Measurements from ENCODE around the gene AGAP1. TPM values are rescaled to one million over a fixed set of nuclear protein-coding genes. Genes with fewer than 3 reads are reported as not detected.

The AGAP1 gene
- polyA plus RNA-seq, 4 donors = 9.8 to 19.2 (median 15.5) TPM

GRCh38 chr2:235774153-235774870, 280.5 kb downstream of the AGAP1 start:
- Histone ChIP-seq H3K4me3 (ENCODE audit: low read depth in 1 of 3, low read length in 3 of 3) (no peak overlapping the region), H3K4me1 (ENCODE audit: control insufficient read depth in 3 of 3, insufficient read depth in 2 of 3, low read depth in 1 of 3, low read length in 2 of 3) (peaks cover 0 to 14% (median 0%) of the 10 kb centered on the region in 3 donors), H3K9me3 (ENCODE audit: control insufficient read depth in 2 of 2, insufficient read depth in 1 of 2, low read depth in 1 of 2, low read length in 1 of 2) (no peaks in the 10 kb centered on the region), H3K27me3 (ENCODE audit: control insufficient read depth in 3 of 3, insufficient read depth in 3 of 3, low read length in 3 of 3) (no peaks in the 10 kb centered on the region), H3K27ac (ENCODE audit: low read depth in 1 of 3, low read length in 2 of 3) (no peak overlapping the region), H3K36me3 (ENCODE audit: control insufficient read depth in 3 of 3, insufficient read depth in 2 of 3, low read depth in 1 of 3, low read length in 3 of 3) (peaks cover 0 to 38% (median 0%) of the 10 kb centered on the region in 3 donors)
- DNase-seq = no peak
- 87 to 89% (median 88%) methylated on average over 15 of the region's 15 CpGs for WGBS, 3 donors
- FAIRE-seq = no peak

DNA sequence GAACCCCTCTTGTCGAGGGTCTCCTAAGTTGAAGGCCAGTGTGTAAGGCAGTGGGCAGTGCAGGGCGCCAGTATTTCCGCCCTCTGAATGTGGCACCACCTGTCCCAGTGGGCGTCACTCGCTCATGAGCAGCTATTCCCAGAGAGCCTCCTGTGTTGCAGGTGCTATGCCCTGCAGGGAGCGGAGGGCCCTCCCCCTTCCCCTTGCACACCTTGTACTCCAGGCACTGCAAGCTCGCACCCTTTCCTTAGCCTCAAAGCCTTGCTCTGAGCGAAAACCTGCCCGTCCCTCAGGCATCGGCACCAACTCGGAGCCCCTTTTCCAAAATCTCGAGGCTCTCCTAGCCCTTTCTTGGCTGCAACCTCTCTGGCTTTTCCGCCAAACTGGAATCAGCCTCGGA, 282.7 kb downstream of the AGAP1 start:
- FAIRE-seq (no peak), DNase-seq (no peak)
- Histone ChIP-seq H3K27me3 (ENCODE audit: control insufficient read depth in 3 of 3, insufficient read depth in 3 of 3, low read length in 3 of 3) (no peaks in the 10 kb centered on the region), H3K4me3 (ENCODE audit: low read depth in 1 of 3, low read length in 3 of 3) (no peak overlapping the region), H3K9me3 (ENCODE audit: control insufficient read depth in 2 of 2, insufficient read depth in 1 of 2, low read depth in 1 of 2, low read length in 1 of 2) (no peaks in the 10 kb centered on the region), H3K27ac (ENCODE audit: low read depth in 1 of 3, low read length in 2 of 3) (no peak overlapping the region), H3K36me3 (ENCODE audit: control insufficient read depth in 3 of 3, insufficient read depth in 2 of 3, low read depth in 1 of 3, low read length in 3 of 3) (peaks cover 0 to 31% (median 0%) of the 10 kb centered on the region in 3 donors), H3K4me1 (ENCODE audit: control insufficient read depth in 3 of 3, insufficient read depth in 2 of 3, low read depth in 1 of 3, low read length in 2 of 3) (peaks cover 0 to 14% (median 0%) of the 10 kb centered on the region in 3 donors)
- WGBS, 3 donors = 92 to 95% (median 92%) methylated on average over 14 of the region's 14 CpGs

DNA sequence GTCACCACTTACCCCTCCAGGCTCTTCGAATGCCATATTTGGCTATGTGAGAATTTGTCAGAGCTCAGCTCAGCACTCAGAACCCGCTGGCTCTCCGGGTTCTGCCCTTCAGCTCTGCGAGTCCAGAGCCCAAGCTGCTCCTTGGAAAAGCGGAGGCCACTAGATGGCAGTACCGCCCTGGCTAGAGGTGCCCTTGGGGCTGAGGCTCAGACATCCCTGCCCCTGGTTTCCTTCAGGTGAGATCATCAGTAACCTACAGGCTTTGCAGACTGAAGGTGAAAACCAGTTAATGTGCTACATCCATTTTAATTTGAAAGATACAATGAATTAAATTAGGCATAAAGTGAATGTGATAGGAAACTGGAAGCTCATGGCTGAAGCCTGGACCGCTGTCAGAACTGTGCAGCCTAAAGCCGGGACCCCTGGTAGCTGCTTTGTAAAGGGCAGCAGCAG, 285.6 kb downstream of the AGAP1 start:
- Histone ChIP-seq H3K9me3 (ENCODE audit: control insufficient read depth in 2 of 2, insufficient read depth in 1 of 2, low read depth in 1 of 2, low read length in 1 of 2) (no peaks in the 10 kb centered on the region), H3K4me1 (ENCODE audit: control insufficient read depth in 3 of 3, insufficient read depth in 2 of 3, low read depth in 1 of 3, low read length in 2 of 3) (peaks cover 0 to 14% (median 0%) of the 10 kb centered on the region in 3 donors), H3K27ac (ENCODE audit: low read depth in 1 of 3, low read length in 2 of 3) (no peak overlapping the region), H3K36me3 (ENCODE audit: control insufficient read depth in 3 of 3, insufficient read depth in 2 of 3, low read depth in 1 of 3, low read length in 3 of 3) (peaks cover 0 to 26% (median 0%) of the 10 kb centered on the region in 3 donors), H3K4me3 (ENCODE audit: low read depth in 1 of 3, low read length in 3 of 3) (no peak overlapping the region), H3K27me3 (ENCODE audit: control insufficient read depth in 3 of 3, insufficient read depth in 3 of 3, low read length in 3 of 3) (no peaks in the 10 kb centered on the region)
- FAIRE-seq (no peak), DNase-seq (peak; percentile 77 to 86)
- 34 to 39% (median 38%) methylated on average over 8 of the region's 8 CpGs for WGBS, 3 donors

DNA sequence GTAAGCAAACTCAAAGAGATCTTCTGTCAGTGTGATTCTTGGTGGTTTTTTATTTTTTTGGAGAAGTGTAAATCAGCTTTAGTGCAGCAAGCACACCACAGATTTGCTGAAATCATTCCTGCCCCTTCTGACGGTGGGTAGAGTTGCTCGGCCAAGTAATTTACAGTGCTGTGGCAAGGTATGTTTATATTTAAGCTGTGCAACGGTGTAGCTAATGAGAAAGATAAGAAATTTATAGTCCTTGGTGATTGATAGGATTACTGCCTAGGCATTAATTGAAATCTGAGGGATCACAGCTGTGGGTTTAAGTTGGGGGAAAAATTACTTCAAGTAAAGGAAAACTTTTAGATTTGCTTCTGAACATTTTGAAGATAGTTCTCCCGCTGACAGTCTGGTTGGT, 286.6 kb downstream of the AGAP1 start:
- no peak overlapping the region for H3K27ac ChIP-seq (ENCODE audit: low read depth in 1 of 3, low read length in 2 of 3)
- H3K4me1 ChIP-seq (ENCODE audit: control insufficient read depth in 3 of 3, insufficient read depth in 2 of 3, low read depth in 1 of 3, low read length in 2 of 3) = peaks cover 0 to 6% (median 0%) of the 10 kb centered on the region in 3 donors
- H3K9me3 ChIP-seq (ENCODE audit: control insufficient read depth in 2 of 2, insufficient read depth in 1 of 2, low read depth in 1 of 2, low read length in 1 of 2) = no peaks in the 10 kb centered on the region
- H3K27me3 ChIP-seq (ENCODE audit: control insufficient read depth in 3 of 3, insufficient read depth in 3 of 3, low read length in 3 of 3) = no peaks in the 10 kb centered on the region
- H3K4me3 ChIP-seq (ENCODE audit: low read depth in 1 of 3, low read length in 3 of 3) = no peak overlapping the region
- no peak for FAIRE-seq
- H3K36me3 ChIP-seq (ENCODE audit: control insufficient read depth in 3 of 3, insufficient read depth in 2 of 3, low read depth in 1 of 3, low read length in 3 of 3) = peaks cover 0 to 26% (median 0%) of the 10 kb centered on the region in 3 donors
- 57 to 72% (median 66%) methylated on average over 4 of the region's 4 CpGs for WGBS, 3 donors
- no peak for DNase-seq

GRCh38 chr2:235781775-235782174, 287.9 kb downstream of the AGAP1 start:
- FAIRE-seq (no peak), DNase-seq (no peak)
- peaks cover 0 to 26% (median 2%) of the 10 kb centered on the region in 3 donors for H3K36me3 ChIP-seq (ENCODE audit: control insufficient read depth in 3 of 3, insufficient read depth in 2 of 3, low read depth in 1 of 3, low read length in 3 of 3)
- H3K27me3 ChIP-seq (ENCODE audit: control insufficient read depth in 3 of 3, insufficient read depth in 3 of 3, low read length in 3 of 3) = no peaks in the 10 kb centered on the region
- WGBS, 3 donors = 85 to 94% (median 88%) methylated on average over 6 of the region's 6 CpGs
- no peak overlapping the region for H3K27ac ChIP-seq (ENCODE audit: low read depth in 1 of 3, low read length in 2 of 3)
- H3K4me1 ChIP-seq (ENCODE audit: control insufficient read depth in 3 of 3, insufficient read depth in 2 of 3, low read depth in 1 of 3, low read length in 2 of 3) = no peaks in the 10 kb centered on the region
- no peak overlapping the region for H3K4me3 ChIP-seq (ENCODE audit: low read depth in 1 of 3, low read length in 3 of 3)
- no peaks in the 10 kb centered on the region for H3K9me3 ChIP-seq (ENCODE audit: control insufficient read depth in 2 of 2, insufficient read depth in 1 of 2, low read depth in 1 of 2, low read length in 1 of 2)

GRCh38 chr2:235784788-235785187, 290.9 kb downstream of the AGAP1 start:
- Histone ChIP-seq H3K4me3 (ENCODE audit: low read depth in 1 of 3, low read length in 3 of 3) (no peak overlapping the region), H3K36me3 (ENCODE audit: control insufficient read depth in 3 of 3, insufficient read depth in 2 of 3, low read depth in 1 of 3, low read length in 3 of 3) (peaks cover 0 to 13% (median 6%) of the 10 kb centered on the region in 3 donors), H3K27ac (ENCODE audit: low read depth in 1 of 3, low read length in 2 of 3) (no peak overlapping the region), H3K9me3 (ENCODE audit: control insufficient read depth in 2 of 2, insufficient read depth in 1 of 2, low read depth in 1 of 2, low read length in 1 of 2) (no peaks in the 10 kb centered on the region), H3K4me1 (ENCODE audit: control insufficient read depth in 3 of 3, insufficient read depth in 2 of 3, low read depth in 1 of 3, low read length in 2 of 3) (no peaks in the 10 kb centered on the region), H3K27me3 (ENCODE audit: control insufficient read depth in 3 of 3, insufficient read depth in 3 of 3, low read length in 3 of 3) (no peaks in the 10 kb centered on the region)
- DNase-seq (no peak), FAIRE-seq (no peak)
- WGBS, 3 donors = 93 to 99% (median 97%) methylated on average over 4 of the region's 4 CpGs

- no peaks in the 10 kb centered on the region for H3K27me3 ChIP-seq (ENCODE audit: control insufficient read depth in 3 of 3, insufficient read depth in 3 of 3, low read length in 3 of 3)
- WGBS, 3 donors = 78 to 83% (median 83%) methylated on average over 4 of the region's 4 CpGs
- no peaks in the 10 kb centered on the region for H3K4me1 ChIP-seq (ENCODE audit: control insufficient read depth in 3 of 3, insufficient read depth in 2 of 3, low read depth in 1 of 3, low read length in 2 of 3)
- H3K27ac ChIP-seq (ENCODE audit: low read depth in 1 of 3, low read length in 2 of 3) = no peak overlapping the region
- no peak for DNase-seq
- peaks cover 0 to 16% (median 6%) of the 10 kb centered on the region in 3 donors for H3K36me3 ChIP-seq (ENCODE audit: control insufficient read depth in 3 of 3, insufficient read depth in 2 of 3, low read depth in 1 of 3, low read length in 3 of 3)
- H3K9me3 ChIP-seq (ENCODE audit: control insufficient read depth in 2 of 2, insufficient read depth in 1 of 2, low read depth in 1 of 2, low read length in 1 of 2) = no peaks in the 10 kb centered on the region
- no peak for FAIRE-seq
- H3K4me3 ChIP-seq (ENCODE audit: low read depth in 1 of 3, low read length in 3 of 3) = no peak overlapping the region
Observed at GRCh38 chr2:235789552-235789951, 295.7 kb downstream of the AGAP1 start.

GRCh38 chr2:235793163-235793752, 299.4 kb downstream of the AGAP1 start:
- Histone ChIP-seq H3K4me3 (ENCODE audit: low read depth in 1 of 3, low read length in 3 of 3) (no peak overlapping the region), H3K27ac (ENCODE audit: low read depth in 1 of 3, low read length in 2 of 3) (no peak overlapping the region), H3K4me1 (ENCODE audit: control insufficient read depth in 3 of 3, insufficient read depth in 2 of 3, low read depth in 1 of 3, low read length in 2 of 3) (no peaks in the 10 kb centered on the region), H3K9me3 (ENCODE audit: control insufficient read depth in 2 of 2, insufficient read depth in 1 of 2, low read depth in 1 of 2, low read length in 1 of 2) (no peaks in the 10 kb centered on the region), H3K36me3 (ENCODE audit: control insufficient read depth in 3 of 3, insufficient read depth in 2 of 3, low read depth in 1 of 3, low read length in 3 of 3) (peaks cover 0 to 19% (median 0%) of the 10 kb centered on the region in 3 donors), H3K27me3 (ENCODE audit: control insufficient read depth in 3 of 3, insufficient read depth in 3 of 3, low read length in 3 of 3) (no peaks in the 10 kb centered on the region)
- peak; percentile 10 to 40 for DNase-seq
- FAIRE-seq = no peak
- 69 to 76% (median 69%) methylated on average over 13 of the region's 13 CpGs for WGBS, 3 donors
